22Rv1 (cell line): ENCODE results near the gene MAP3K21.

Experiments
- H3K27ac ChIP-seq: fragments of 450-650 bp; 2 replicates; pipeline ENCODE4 v1.5.1; 2017
- ZFX ChIP-seq: fragments of 450-650 bp; IDR thresholded peaks from 2 replicates; pipeline ENCODE4 v1.6.1; 2017; ENCODE audit warnings: antibody characterized with exemption, borderline replicate concordance
- TF ChIP-seq, protein P1 (sequence below): fragments of 450-650 bp; IDR thresholded peaks from 2 replicates; pipeline ENCODE4 v1.5.1; 2017; ENCODE audit warnings: mild to moderate bottlenecking

The MAP3K21 gene

DNA sequence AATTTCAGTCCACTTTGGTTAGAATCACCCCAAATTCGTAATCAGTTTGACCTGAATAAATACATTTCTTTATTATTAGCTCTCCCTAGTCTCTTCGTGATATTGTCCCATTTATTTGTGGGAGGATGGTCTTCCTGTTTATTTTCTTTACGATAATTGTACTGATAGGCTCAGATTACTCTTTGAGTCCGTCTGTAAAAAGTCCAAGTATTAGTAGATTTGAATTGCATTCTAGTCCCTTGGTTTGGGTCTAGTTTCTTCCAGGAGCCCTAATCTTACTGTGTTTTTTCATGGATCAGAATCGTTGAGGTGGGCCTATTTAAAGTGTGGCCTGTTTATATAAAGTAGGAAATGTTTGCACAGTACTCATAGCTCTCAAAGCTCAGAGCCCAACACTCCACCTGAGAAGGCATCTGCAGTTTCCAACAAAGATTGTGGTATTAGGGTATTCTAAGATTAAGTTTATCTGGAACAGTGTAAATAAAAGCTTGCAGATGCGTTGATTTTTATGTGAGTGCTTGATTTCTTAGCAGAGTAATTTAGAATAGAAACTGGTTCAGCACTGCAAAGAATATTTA is 33.1 kb downstream of the MAP3K21 start:
- H3K27ac ChIP-seq: no peak overlapping the region
- TF ChIP-seq ZFX: no peak
- TF ChIP-seq, protein P1, sequence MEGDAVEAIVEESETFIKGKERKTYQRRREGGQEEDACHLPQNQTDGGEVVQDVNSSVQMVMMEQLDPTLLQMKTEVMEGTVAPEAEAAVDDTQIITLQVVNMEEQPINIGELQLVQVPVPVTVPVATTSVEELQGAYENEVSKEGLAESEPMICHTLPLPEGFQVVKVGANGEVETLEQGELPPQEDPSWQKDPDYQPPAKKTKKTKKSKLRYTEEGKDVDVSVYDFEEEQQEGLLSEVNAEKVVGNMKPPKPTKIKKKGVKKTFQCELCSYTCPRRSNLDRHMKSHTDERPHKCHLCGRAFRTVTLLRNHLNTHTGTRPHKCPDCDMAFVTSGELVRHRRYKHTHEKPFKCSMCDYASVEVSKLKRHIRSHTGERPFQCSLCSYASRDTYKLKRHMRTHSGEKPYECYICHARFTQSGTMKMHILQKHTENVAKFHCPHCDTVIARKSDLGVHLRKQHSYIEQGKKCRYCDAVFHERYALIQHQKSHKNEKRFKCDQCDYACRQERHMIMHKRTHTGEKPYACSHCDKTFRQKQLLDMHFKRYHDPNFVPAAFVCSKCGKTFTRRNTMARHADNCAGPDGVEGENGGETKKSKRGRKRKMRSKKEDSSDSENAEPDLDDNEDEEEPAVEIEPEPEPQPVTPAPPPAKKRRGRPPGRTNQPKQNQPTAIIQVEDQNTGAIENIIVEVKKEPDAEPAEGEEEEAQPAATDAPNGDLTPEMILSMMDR: no peak

DNA sequence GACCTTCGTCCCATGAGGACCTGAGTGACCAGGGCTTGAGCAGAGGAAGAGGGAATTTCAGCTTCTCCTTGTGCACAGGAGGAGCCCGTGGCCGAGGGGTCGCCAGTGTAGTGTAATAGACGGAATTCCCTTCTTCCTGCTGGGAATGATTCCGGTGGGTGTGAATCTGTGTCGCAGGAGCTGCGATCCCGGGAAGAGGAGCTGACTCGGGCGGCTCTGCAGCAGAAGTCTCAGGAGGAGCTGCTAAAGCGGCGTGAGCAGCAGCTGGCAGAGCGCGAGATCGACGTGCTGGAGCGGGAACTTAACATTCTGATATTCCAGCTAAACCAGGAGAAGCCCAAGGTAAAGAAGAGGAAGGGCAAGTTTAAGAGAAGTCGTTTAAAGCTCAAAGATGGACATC is 34.4 kb downstream of the MAP3K21 start:
- TF ChIP-seq ZFX: no peak
- TF ChIP-seq, protein P1: no peak
- no peak overlapping the region for H3K27ac ChIP-seq

DNA sequence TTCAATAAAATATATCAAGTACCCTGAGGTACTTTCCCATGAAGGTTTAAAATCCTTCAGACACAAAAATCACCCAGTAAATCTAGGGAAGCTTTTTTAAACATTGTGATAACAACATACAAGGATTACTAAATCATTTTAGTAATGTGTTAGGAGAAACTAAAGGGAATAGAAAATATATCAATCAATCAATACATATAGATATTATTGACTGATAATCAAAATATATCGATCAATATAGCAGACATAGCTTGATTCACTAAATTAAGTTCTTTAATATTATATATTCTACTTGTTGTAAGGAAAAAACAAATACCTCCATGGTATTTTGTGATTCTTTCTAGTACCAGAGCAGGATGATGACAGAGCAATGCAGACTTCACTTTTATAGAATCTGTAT is 35.2 kb downstream of the MAP3K21 start:
- no peak overlapping the region for H3K27ac ChIP-seq
- no peak for TF ChIP-seq ZFX
- TF ChIP-seq, protein P1: no peak

DNA sequence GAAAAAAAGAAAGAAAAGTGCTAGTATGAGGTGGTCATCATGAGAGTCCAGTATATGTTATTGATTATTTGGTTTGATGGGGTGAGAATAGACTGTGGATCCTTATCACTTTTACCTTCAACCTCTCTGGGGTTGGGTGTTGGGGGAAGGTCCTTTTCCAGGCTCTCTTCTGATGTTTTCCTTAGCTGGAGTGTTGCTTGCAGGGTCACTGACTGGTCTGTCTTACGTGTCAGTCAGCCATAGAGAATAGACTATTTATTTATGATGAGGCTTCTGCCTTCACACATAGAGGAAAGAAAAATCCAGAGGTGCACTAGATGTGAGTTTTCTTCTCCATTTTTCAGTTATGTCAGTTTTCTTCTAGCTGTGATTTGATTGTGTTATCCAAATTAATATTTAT is 36.5 kb downstream of the MAP3K21 start:
- no peak overlapping the region for H3K27ac ChIP-seq
- TF ChIP-seq, protein P1: no peak
- no peak for TF ChIP-seq ZFX

DNA sequence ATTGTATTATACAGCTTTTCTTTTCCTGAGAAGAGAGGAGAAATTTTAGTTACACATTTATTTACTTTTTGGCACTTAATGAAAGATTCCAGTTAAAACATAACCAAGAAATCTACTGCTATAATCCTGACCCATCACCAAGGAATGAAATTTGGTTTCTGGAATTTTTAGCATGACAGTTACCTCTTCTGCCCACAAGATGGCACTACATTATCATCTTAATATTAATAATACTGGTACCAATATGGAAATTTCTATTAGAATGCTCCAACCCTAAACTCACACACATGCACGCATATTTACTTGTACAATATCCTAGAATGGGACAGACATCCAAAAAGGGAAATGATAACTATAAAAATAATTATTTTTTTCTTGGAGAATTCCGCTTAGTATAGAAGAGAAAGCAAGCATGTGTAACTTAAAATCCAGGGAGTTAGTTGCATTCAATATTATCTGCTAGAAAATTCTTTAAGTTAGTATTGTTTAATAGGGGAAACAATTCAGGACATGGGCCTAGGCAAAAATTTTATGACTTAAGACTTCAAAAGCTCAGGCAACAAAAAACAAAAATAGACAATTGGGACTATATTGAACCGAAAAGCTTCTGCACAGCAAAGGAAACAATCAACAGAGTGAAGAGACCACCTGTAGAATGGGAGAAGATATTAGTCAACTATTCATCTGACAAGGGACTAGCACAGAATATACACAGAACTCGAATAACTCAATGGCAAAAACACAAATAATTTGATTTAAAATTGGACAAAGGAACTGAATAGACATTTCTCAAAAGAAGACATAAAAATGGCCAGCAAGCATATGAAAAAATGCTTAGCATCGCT is 37.4 kb downstream of the MAP3K21 start:
- no peak overlapping the region for H3K27ac ChIP-seq
- no peak for TF ChIP-seq ZFX
- TF ChIP-seq, protein P1: peak; percentile 92

DNA sequence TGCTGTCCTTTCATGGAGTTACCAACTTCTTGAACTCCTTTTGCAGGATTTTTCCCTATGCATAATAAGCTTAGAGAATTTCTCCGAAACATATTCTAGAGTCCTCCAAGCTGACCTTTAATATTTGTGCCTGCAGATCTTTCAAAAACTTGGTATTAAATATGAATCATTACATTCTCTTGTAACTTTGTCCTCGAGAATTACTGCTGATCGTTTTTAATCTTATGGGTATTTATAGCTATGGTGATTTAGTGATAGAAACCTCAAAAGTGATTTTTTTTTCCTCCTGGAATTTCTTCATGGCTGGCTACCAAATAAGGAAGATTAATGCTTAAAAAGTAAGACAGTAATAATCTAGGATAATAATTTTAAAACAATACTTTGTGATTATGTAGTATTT is 39.1 kb downstream of the MAP3K21 start:
- H3K27ac ChIP-seq: no peak overlapping the region
- TF ChIP-seq ZFX: no peak
- TF ChIP-seq, protein P1: no peak
